ENCODE measurements around the gene UNC13B.

- TF ChIP-seq EZH2 (IDR thresholded peaks at IDR 0.05; ENCODE audit: borderline replicate concordance, insufficient read depth, low read depth, low read length, poor library complexity, severe bottlenecking) (no peak), CTCF (IDR thresholded peaks at IDR 0.05) (no peak)
These were observed 233.9 kb downstream of the UNC13B start for GRCh38 chr9:35395706-35396101.

All from B cell (primary cell).